Esophagus mucosa (tissue), 1 donor: ENCODE results near the gene FAM120B. TPM values are rescaled to one million over a fixed set of nuclear protein-coding genes. Genes with fewer than 3 reads are reported as not detected.
"Not testable (repeated sequence)": the region's sequence is repeated elsewhere in the genome, so short reads cannot be mapped to it uniquely, and the experiment has no call there.

ENCODE experiments used
- ATAC-seq: fragments of 200-7000 bp; cut with Tn5 transposase; one replicate; pipeline ENCODE4 v1.9.1; 2020
- total RNA-seq: library from RNA; stranded (reverse); gene quantifications from one replicate; pipeline ENCODE4 v1.2.4, GENCODE V29; 2023
- donor health status: DM: yes; HTN: yes; CAD: no.

FAM120B gene
- total RNA-seq, 1 donor from 2014 or later = 12.4 TPM

DNA sequence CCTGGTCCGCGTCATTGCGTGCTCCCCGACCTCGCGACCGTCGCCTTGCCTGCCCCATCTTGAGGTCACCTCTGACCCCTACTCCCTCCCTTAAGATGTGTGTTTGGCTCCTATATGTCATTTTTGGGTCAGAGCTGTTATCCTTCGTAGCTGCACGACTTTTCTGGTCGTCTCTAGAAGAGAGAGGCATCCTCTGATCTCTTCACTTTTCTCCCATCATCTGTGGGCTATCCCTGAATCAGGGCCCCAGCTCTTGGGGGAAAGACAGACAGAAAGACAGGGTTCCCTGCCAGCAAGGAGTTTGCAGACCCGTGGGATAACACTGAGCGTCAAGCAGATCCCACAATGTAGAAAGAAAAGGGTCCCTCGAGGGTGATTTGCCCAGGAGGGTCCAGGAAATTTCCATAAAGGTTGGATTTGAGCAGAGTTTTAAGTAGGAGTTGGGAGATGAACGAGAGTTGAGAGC lies 555 bp downstream of the FAM120B start:
- ATAC-seq = no peak

DNA sequence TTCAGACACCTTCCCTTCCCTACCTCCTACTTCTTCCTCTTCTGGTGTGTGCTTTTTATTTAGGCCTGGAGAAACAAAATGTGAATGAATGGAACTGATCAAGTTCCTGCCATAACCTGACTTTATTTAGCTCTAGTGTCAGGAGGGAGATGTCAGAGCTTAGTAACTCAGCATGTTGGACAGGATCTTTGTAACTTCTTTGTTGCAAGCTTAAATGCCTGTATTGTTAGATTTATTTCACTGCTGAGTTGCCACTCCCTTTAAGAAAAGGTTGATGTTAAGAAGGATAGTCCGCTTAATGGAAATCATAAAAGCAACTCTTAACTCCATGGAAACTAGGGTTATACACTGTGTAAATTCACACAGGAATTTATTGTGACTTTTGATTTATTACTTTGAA lies 2.2 kb downstream of the FAM120B start:
- ATAC-seq = no peak

- no peak for ATAC-seq
These were observed 5.1 kb downstream of the FAM120B start for GRCh38 chr6:170311696-170312095.

GRCh38 chr6:170312876-170313275 lies 6.3 kb downstream of the FAM120B start:
- ATAC-seq = no peak

DNA sequence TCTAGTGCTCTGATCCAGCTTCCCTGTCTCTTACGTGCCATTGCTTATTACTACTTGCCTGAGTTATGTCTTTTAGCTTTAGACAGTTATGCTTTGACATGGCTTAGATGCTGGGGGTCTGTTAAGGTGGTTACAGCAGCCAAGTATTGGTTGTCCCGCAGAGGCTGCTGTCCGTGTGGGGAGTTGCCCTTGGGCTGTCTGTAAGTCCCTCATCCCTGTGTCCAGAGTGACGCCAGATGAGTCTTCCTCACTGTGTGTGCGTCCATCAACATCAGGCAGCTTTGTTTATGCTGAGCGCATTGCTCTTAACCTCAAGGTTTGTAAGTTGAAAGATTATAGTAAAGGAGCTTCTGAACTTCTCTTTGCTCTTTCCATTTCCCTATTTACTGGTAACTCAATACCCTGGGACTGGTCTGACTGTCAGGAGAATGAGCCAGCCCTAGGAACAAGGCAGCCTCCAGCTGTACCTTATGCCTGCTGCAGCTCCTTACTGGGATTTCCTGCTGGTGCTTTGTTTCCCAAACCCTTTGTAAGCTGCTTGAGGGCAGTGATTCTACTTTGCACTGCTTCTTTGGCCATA lies 7.2 kb downstream of the FAM120B start:
- no peak for ATAC-seq

DNA sequence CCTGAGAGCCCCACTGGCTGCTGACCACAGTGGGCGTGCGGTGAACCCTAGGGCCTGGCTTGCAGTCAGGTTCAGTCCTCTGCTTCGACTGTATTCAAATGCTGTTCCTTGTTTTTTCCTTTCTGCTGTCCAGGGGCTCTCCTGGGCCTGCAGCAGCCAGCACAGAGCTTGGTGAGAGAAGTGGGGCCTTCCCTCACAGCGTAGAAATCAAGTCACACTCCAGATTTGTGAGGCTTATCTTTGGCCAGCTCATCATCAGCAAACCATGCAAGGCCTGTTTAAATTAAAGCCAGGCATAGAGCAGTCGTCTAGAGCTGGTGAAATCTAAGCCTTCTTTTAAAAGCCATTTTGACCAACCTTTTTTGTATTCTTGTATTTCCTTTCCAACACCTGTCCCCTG lies 8.4 kb downstream of the FAM120B start:
- no peak for ATAC-seq

- ATAC-seq = no peak
These were observed 9.5 kb downstream of the FAM120B start for GRCh38 chr6:170316071-170316470.

DNA sequence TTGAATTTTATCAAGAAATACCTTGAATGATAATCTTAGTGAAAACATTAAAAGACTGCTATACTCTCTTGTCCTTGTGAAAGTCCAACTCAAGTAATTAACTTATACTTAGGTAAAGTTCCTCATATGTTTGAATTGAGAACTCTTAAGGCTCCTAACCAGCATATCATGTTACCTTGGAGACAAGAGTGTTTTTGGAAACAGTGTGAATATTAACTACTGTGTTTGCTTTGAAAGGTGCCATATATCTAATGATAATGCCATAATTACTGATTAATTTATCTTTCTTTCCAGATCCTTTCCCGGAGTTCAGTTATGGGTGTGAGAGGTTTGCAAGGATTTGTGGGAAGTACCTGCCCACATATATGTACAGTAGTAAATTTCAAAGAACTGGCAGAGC lies 10.5 kb downstream of the FAM120B start:
- ATAC-seq = no peak

DNA sequence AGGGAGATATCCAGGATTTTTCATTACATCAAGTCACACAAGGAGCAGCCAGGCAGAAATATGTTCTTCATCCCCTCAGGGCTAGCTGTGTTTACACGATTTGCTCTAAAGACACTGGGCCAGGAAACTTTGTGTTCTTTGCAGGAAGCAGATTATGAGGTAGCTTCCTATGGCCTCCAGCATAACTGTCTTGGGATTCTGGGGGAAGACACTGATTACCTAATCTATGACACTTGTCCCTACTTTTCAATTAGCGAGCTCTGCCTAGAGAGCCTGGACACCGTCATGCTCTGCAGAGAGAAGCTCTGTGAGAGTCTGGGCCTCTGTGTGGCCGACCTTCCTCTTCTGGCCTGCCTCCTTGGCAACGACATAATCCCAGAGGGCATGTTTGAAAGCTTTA lies 11.2 kb downstream of the FAM120B start:
- ATAC-seq = no peak

GRCh38 chr6:170329321-170329720 lies 22.8 kb downstream of the FAM120B start:
- ATAC-seq = no peak

DNA sequence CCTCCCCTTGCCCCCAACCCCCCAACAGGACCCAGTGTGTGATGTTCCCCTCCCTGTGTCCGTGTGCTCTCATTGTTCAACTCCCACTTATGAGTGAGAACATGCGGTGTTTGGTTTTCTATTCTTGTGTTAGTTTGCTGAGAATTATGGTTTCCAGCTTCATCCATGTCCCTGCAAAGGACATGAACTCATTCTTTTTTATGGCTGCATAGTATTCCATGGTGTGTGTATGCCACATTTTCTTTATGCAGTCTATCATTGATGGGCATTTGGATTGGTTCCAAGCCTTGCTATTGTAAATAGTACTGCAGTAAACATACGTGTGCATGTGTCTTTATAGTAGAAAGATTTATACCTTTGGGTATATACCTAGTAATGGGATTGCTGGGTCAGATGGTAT lies 28.6 kb downstream of the FAM120B start:
- ATAC-seq = not testable (repeated sequence)

DNA sequence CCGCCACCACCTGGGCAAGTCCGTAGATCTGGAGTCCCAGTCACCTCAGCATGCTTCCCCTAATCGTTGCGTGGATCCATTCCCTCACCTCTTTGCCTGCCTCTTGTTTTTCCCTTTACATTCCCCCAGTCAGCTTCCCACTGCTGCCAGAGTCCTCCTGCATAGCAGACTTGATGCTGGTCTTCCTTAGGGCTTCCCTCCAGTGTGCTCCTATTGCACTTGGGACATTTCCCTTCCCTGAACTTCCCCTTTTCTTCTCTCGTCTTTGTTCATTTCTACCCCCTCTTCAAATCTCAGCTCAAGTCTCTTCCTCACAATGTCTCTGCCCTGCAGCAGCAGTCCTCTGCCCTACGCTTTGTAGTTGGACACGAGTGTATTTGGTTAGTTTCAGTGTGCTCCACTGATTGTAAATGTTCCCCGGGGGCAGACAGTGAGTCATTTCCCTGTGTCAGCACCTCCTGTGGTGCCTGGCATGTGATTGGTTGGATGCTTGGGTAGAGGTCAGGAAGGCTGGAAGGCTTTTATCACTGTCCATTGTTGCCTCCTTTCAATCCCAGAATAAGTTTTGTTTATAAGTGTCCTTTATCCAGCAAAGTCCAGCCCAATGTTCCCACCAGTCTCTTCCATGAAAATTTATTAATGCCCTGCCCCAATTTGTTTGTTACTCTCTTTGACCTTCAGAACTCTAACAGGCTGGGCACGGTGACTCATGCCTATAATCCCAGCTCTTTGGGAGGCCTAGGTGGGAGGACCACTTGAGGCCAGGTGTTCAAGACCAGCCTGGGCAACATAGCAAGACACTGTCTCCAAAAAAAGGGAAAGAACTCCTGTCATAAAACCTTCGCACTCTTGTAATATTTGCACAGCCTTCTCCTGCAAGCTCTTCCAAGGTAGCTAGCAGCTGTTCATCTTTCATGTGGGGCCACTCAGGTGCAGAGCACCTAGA lies 38.3 kb downstream of the FAM120B start:
- ATAC-seq = peak; percentile 84

- ATAC-seq = no peak
These were observed 39.1 kb downstream of the FAM120B start for GRCh38 chr6:170345662-170346061.

DNA sequence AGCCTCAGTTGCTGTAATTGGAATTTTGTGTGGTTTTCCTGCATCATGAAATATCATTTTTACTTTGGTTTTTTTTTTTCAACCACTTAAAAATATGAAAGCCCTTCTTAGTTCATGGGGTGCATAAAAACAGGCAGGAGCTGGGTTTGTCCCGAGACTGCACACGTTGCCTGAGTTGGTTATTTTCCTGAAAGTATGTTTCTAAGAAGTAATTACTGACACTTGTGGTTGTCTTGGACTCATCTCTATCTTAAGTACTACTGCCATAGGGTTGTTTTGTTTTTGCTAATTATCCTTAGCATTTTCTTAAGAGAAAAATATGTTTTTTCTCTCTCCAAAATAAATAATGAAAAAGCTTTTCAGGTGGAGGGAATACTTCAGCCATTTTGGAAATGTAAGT lies 40.1 kb downstream of the FAM120B start:
- ATAC-seq = no peak

- ATAC-seq = no peak
These were observed 40.5 kb downstream of the FAM120B start for GRCh38 chr6:170347091-170347490.

DNA sequence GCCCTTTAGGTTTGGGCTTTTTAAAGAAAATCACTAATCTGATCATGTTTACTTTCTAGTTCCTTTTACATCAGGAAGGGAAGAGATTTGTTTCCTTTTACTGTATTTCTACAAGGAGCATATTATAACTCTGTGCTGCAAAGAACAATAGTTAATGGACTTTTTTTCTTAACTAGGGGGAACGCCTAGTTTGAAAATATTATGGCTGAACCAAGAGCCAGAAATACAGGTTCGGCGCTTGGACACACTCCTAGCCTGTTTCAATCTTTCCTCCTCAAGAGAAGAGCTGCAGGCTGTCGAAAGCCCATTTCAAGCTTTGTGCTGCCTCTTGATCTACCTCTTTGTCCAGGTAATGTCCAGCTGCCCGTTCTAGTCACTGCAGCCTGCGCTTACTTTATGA lies 41.4 kb downstream of the FAM120B start:
- no peak for ATAC-seq

DNA sequence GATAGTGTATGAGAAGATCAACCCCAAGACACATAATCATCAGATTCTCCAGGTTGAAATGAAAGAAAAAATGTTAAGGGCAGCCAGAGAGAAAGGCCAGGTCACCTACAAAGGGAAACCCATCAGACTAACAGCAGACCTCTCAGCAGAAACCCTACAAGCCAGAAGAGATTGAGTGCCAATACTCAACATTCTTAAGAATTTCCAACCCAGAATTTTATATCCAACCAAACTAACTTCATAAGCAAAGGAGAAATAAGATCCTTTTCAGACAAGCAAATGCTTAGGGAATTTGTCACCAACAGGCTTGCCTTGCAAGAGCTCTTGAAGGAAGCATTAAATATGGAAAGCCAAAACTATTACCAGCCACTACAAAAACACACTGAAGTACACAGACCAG lies 44.9 kb downstream of the FAM120B start:
- not testable (repeated sequence) for ATAC-seq

- ATAC-seq = not testable (repeated sequence)
These were observed 48.6 kb downstream of the FAM120B start for GRCh38 chr6:170355190-170355589.

DNA sequence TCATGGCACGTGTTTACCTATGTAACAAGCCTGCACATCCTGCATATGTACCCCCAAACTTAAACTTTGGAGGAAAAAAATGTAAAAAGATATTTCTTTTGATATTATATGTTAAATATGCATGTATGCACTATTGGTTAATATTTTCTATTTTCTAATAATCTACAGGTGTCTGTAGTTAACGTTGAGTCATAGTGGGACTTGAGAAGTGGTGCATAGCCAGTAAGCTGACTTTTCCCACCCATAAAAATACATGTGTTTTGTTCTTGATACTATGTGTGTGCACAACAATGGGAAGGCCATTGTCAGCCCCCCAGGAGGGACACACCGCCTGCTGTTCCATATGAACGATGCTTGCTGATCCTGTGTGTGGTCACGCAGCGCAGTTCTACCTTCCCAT lies 49.1 kb downstream of the FAM120B start:
- no peak for ATAC-seq

DNA sequence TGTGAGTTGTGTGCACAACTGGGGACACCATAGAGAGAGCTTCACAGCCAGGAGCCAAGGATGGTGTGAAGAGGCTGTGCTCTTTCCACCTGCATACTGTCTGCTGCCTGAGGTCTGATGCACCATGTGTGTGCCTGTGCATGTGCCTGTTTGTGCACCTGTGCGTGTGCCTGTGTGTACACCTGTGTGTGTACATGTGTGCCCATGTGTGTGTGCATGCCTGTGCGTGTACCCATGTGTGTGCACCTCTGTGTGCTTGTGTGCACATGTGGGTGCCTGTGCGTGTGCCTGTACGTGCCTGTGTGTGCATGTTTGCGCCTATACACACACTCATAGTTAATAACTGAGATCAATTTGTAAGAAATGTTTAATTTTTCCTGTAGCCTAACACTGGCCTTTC lies 51.3 kb downstream of the FAM120B start:
- ATAC-seq = peak; percentile 8

DNA sequence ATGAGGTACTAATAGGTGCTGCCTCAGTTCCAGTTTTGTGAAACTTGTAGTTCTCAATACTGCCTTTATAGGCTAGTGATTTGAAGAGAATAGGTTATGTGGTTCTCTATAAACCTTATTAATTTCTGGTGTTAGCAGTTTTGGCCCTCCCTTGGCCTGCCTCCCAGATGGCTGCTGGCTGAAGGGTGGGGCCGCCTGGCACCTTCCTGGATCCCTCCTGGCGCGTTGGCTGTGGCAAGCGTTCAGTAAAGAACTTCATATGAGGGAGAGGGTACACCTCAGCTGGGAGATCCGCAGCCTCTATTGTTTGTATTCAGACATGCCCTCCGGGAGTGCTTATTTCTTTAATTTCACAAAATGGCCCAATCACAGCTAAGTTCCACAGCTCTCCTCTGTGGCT lies 51.9 kb downstream of the FAM120B start:
- peak; percentile 55 for ATAC-seq

GRCh38 chr6:170360476-170360875 lies 53.9 kb downstream of the FAM120B start:
- peak; percentile 21 for ATAC-seq

- no peak for ATAC-seq
These were observed 54.8 kb downstream of the FAM120B start for GRCh38 chr6:170361335-170361734.

GRCh38 chr6:170362121-170362520 lies 55.6 kb downstream of the FAM120B start:
- no peak for ATAC-seq
